Measurements from ENCODE around the gene SLC22A16. TPM values are rescaled to one million over a fixed set of nuclear protein-coding genes. Genes with fewer than 3 reads are reported as not detected.
"Not testable (repeated sequence)": the region's sequence is repeated elsewhere in the genome, so short reads cannot be mapped to it uniquely, and the experiment has no call there.

SLC22A16 gene
- total RNA-seq, 1 experiment from 2014 or later: not detected

- H3K27me3 ChIP-seq (ENCODE audit: control insufficient read depth, insufficient read depth, low read length): no peaks in the 10 kb centered on the region
- DNase-seq: no peak
- H3K4me3 ChIP-seq (ENCODE audit: insufficient read depth, low read depth, low read length): no peak overlapping the region
These were observed 1.3 kb downstream of the SLC22A16 start for GRCh38 chr6:110475066-110475653.

GRCh38 chr6:110474500-110474899 is 1.9 kb downstream of the SLC22A16 start:
- no peak for DNase-seq
- no peak overlapping the region for H3K4me3 ChIP-seq (ENCODE audit: insufficient read depth, low read depth, low read length)
- no peaks in the 10 kb centered on the region for H3K27me3 ChIP-seq (ENCODE audit: control insufficient read depth, insufficient read depth, low read length)
- H3K36me3 ChIP-seq (replicated peaks; ENCODE audit: control insufficient read depth, insufficient read depth, low read length): no peaks in the 10 kb centered on the region

More at GRCh38 chr6:110475066-110475653, 1.3 kb downstream of the SLC22A16 start:
- H3K36me3 ChIP-seq (replicated peaks; ENCODE audit: control insufficient read depth, insufficient read depth, low read length): no peaks in the 10 kb centered on the region

GRCh38 chr6:110472739-110473138 is 3.7 kb downstream of the SLC22A16 start:
- H3K4me3 ChIP-seq (ENCODE audit: insufficient read depth, low read depth, low read length): no peak overlapping the region
- DNase-seq: no peak
- H3K36me3 ChIP-seq (replicated peaks; ENCODE audit: control insufficient read depth, insufficient read depth, low read length): no peaks in the 10 kb centered on the region
- no peaks in the 10 kb centered on the region for H3K27me3 ChIP-seq (ENCODE audit: control insufficient read depth, insufficient read depth, low read length)

GRCh38 chr6:110471726-110472365 is 4.6 kb downstream of the SLC22A16 start:
- no peak overlapping the region for H3K4me3 ChIP-seq (ENCODE audit: insufficient read depth, low read depth, low read length)
- H3K36me3 ChIP-seq (replicated peaks; ENCODE audit: control insufficient read depth, insufficient read depth, low read length): no peaks in the 10 kb centered on the region
- no peak for DNase-seq
- H3K27me3 ChIP-seq (ENCODE audit: control insufficient read depth, insufficient read depth, low read length): no peaks in the 10 kb centered on the region

- H3K4me3 ChIP-seq (ENCODE audit: insufficient read depth, low read depth, low read length): no peak overlapping the region
- DNase-seq: no peak
- H3K27me3 ChIP-seq (ENCODE audit: control insufficient read depth, insufficient read depth, low read length): no peaks in the 10 kb centered on the region
- no peaks in the 10 kb centered on the region for H3K36me3 ChIP-seq (replicated peaks; ENCODE audit: control insufficient read depth, insufficient read depth, low read length)
These were observed 7.7 kb downstream of the SLC22A16 start for GRCh38 chr6:110468731-110469130.

- Histone ChIP-seq H3K36me3 (replicated peaks; ENCODE audit: control insufficient read depth, insufficient read depth, low read length) (no peaks in the 10 kb centered on the region), H3K27me3 (ENCODE audit: control insufficient read depth, insufficient read depth, low read length) (no peaks in the 10 kb centered on the region), H3K4me3 (ENCODE audit: insufficient read depth, low read depth, low read length) (no peak overlapping the region)
- DNase-seq: no peak
These were observed 8.8 kb downstream of the SLC22A16 start for GRCh38 chr6:110467566-110468140.

- DNase-seq: no peak
- no peaks in the 10 kb centered on the region for H3K36me3 ChIP-seq (replicated peaks; ENCODE audit: control insufficient read depth, insufficient read depth, low read length)
- H3K4me3 ChIP-seq (ENCODE audit: insufficient read depth, low read depth, low read length): no peak overlapping the region
- no peaks in the 10 kb centered on the region for H3K27me3 ChIP-seq (ENCODE audit: control insufficient read depth, insufficient read depth, low read length)
These were observed 13.4 kb downstream of the SLC22A16 start for GRCh38 chr6:110462884-110463481.

GRCh38 chr6:110461376-110461775 is 15.0 kb downstream of the SLC22A16 start:
- Histone ChIP-seq H3K27me3 (ENCODE audit: control insufficient read depth, insufficient read depth, low read length) (no peaks in the 10 kb centered on the region), H3K4me3 (ENCODE audit: insufficient read depth, low read depth, low read length) (no peak overlapping the region), H3K36me3 (replicated peaks; ENCODE audit: control insufficient read depth, insufficient read depth, low read length) (no peaks in the 10 kb centered on the region)
- DNase-seq: no peak

- no peak overlapping the region for H3K4me3 ChIP-seq (ENCODE audit: insufficient read depth, low read depth, low read length)
- H3K36me3 ChIP-seq (replicated peaks; ENCODE audit: control insufficient read depth, insufficient read depth, low read length): no peaks in the 10 kb centered on the region
- H3K27me3 ChIP-seq (ENCODE audit: control insufficient read depth, insufficient read depth, low read length): no peaks in the 10 kb centered on the region
- DNase-seq: no peak
These were observed 17.3 kb downstream of the SLC22A16 start for GRCh38 chr6:110459137-110459536.

- H3K27me3 ChIP-seq (ENCODE audit: control insufficient read depth, insufficient read depth, low read length): no peaks in the 10 kb centered on the region
- H3K4me3 ChIP-seq (ENCODE audit: insufficient read depth, low read depth, low read length): no peak overlapping the region
- no peak for DNase-seq
- H3K36me3 ChIP-seq (replicated peaks; ENCODE audit: control insufficient read depth, insufficient read depth, low read length): no peaks in the 10 kb centered on the region
These were observed 17.9 kb downstream of the SLC22A16 start for GRCh38 chr6:110458476-110458875.

- not testable (repeated sequence) for H3K4me3 ChIP-seq (ENCODE audit: insufficient read depth, low read depth, low read length); H3K27me3 ChIP-seq (ENCODE audit: control insufficient read depth, insufficient read depth, low read length); DNase-seq; H3K36me3 ChIP-seq (replicated peaks; ENCODE audit: control insufficient read depth, insufficient read depth, low read length)
These were observed 18.7 kb downstream of the SLC22A16 start for GRCh38 chr6:110457567-110458175.

GRCh38 chr6:110456694-110457093 is 19.7 kb downstream of the SLC22A16 start:
- Histone ChIP-seq H3K4me3 (ENCODE audit: insufficient read depth, low read depth, low read length) (no peak overlapping the region), H3K27me3 (ENCODE audit: control insufficient read depth, insufficient read depth, low read length) (no peaks in the 10 kb centered on the region), H3K36me3 (replicated peaks; ENCODE audit: control insufficient read depth, insufficient read depth, low read length) (no peaks in the 10 kb centered on the region)
- DNase-seq: no peak

- H3K4me3 ChIP-seq (ENCODE audit: insufficient read depth, low read depth, low read length): no peak overlapping the region
- H3K36me3 ChIP-seq (replicated peaks; ENCODE audit: control insufficient read depth, insufficient read depth, low read length): no peaks in the 10 kb centered on the region
- no peaks in the 10 kb centered on the region for H3K27me3 ChIP-seq (ENCODE audit: control insufficient read depth, insufficient read depth, low read length)
- DNase-seq: no peak
These were observed 26.9 kb downstream of the SLC22A16 start for GRCh38 chr6:110449541-110449895.

- no peak for DNase-seq
- Histone ChIP-seq H3K4me3 (ENCODE audit: insufficient read depth, low read depth, low read length) (no peak overlapping the region), H3K27me3 (ENCODE audit: control insufficient read depth, insufficient read depth, low read length) (no peaks in the 10 kb centered on the region), H3K36me3 (replicated peaks; ENCODE audit: control insufficient read depth, insufficient read depth, low read length) (no peaks in the 10 kb centered on the region)
These were observed 27.4 kb downstream of the SLC22A16 start for GRCh38 chr6:110448846-110449540.
